Immature natural killer cell (primary cell): ENCODE data around the gene ERMP1. TPM values are rescaled to one million over a fixed set of nuclear protein-coding genes. Genes with fewer than 3 reads are reported as not detected.

Experiments
- DNase-seq, 3 donors: peaks; one replicate each; pipeline ENCODE4 v3.0.0; 2022; ENCODE audit warnings: mixed read lengths in 1 of 3
- H3K27ac Mint-ChIP-seq, 6 donors: one replicate each; pipeline ENCODE4 v1.8.0; 2020; ENCODE audit warnings: mixed read lengths in 6 of 6, mild to moderate bottlenecking in 5 of 6, inconsistent platforms in 4 of 6, moderate library complexity in 3 of 6
- H3K27me3 Mint-ChIP-seq, 3 donors: one replicate each; pipeline ENCODE4 v1.8.0; 2020 to 2021; ENCODE audit warnings: low read depth in 3 of 3, mild to moderate bottlenecking in 3 of 3, mixed read lengths in 3 of 3, moderate library complexity in 3 of 3, inconsistent platforms in 1 of 3
- H3K36me3 Mint-ChIP-seq, 3 donors: one replicate each; pipeline ENCODE4 v1.8.0; 2020; ENCODE audit warnings: mixed read lengths in 3 of 3, inconsistent platforms in 2 of 3, mild to moderate bottlenecking in 2 of 3
- H3K4me1 Mint-ChIP-seq, 2 donors: one replicate each; pipeline ENCODE4 v1.8.0; 2020; ENCODE audit warnings: inconsistent platforms in 2 of 2, mild to moderate bottlenecking in 2 of 2, mixed read lengths in 2 of 2, moderate library complexity in 1 of 2
- H3K4me3 Mint-ChIP-seq, 5 donors: one replicate each; pipeline ENCODE4 v1.8.0; 2020; ENCODE audit warnings: mild to moderate bottlenecking in 5 of 5, mixed read lengths in 5 of 5, inconsistent platforms in 3 of 5, moderate library complexity in 3 of 5
- H3K9me3 Mint-ChIP-seq, 6 donors: one replicate each; pipeline ENCODE4 v1.8.0; 2020; ENCODE audit warnings: mild to moderate bottlenecking in 6 of 6, mixed read lengths in 6 of 6, inconsistent platforms in 4 of 6, moderate library complexity in 3 of 6
- polyA plus RNA-seq, 3 donors: library from polyadenylated mRNA; unstranded; fragments of 300-500 nt; fragmentation: Illumina TruSeq; gene quantifications; one replicate each; pipeline ENCODE4 v1.2.3, GENCODE V29; 2021

The ERMP1 gene
- polyA plus RNA-seq, 3 donors from 2014 or later: 19.6 to 54.2 (median 31.0) TPM

GRCh38 chr9:5869315-5870019 is 36.5 kb upstream of the ERMP1 start:
- Mint-ChIP-seq H3K4me1 (peaks cover 25 to 35% of the 10 kb centered on the region in 2 donors), H3K4me3 (no peak overlapping the region), H3K27ac (no peak overlapping the region), H3K36me3 (peaks cover 13 to 27% (median 24%) of the 10 kb centered on the region in 3 donors), H3K9me3 (no peaks in the 10 kb centered on the region), H3K27me3 (peaks cover 0 to 2% (median 0%) of the 10 kb centered on the region in 3 donors)
- DNase-seq: no peak

DNA sequence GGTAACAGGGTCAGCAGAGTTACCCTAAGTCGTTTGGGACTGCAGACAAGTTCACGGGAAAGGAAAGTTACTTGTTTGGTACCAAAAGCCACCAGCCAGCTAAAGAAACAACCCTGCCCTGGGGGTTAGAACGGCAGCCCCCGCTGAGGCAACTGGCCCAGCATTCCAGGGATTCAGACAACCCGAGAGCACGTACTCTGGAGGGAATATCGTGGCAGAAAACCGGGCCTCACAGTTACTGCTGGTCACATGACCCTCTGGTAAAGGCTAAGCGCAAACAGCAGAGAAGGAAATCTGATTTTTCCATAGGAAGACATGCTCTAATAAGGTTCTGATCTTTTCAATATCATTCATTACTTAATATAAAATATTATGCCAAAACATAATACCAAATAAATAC is 35.3 kb upstream of the ERMP1 start:
- H3K27me3 Mint-ChIP-seq: peaks cover 0 to 2% (median 0%) of the 10 kb centered on the region in 3 donors
- H3K27ac Mint-ChIP-seq: no peak overlapping the region
- no peaks in the 10 kb centered on the region for H3K9me3 Mint-ChIP-seq
- no peak overlapping the region for H3K4me3 Mint-ChIP-seq
- H3K4me1 Mint-ChIP-seq: peaks cover 13 to 23% of the 10 kb centered on the region in 2 donors
- H3K36me3 Mint-ChIP-seq: peaks cover 13 to 33% (median 24%) of the 10 kb centered on the region in 3 donors
- DNase-seq: no peak

GRCh38 chr9:5866685-5867084 is 33.8 kb upstream of the ERMP1 start:
- Mint-ChIP-seq H3K36me3 (peaks cover 13 to 28% (median 20%) of the 10 kb centered on the region in 3 donors), H3K4me1 (peaks cover 4 to 12% of the 10 kb centered on the region in 2 donors), H3K4me3 (no peak overlapping the region)

GRCh38 chr9:5866272-5866671 is 33.4 kb upstream of the ERMP1 start:
- no peak overlapping the region for H3K4me3 Mint-ChIP-seq
- H3K4me1 Mint-ChIP-seq: peaks cover 4 to 12% of the 10 kb centered on the region in 2 donors
- peaks cover 16 to 31% (median 23%) of the 10 kb centered on the region in 3 donors for H3K36me3 Mint-ChIP-seq
- peaks cover 0 to 2% (median 0%) of the 10 kb centered on the region in 3 donors for H3K27me3 Mint-ChIP-seq
- H3K9me3 Mint-ChIP-seq: no peaks in the 10 kb centered on the region
- H3K27ac Mint-ChIP-seq: no peak overlapping the region
- no peak for DNase-seq

More at GRCh38 chr9:5866685-5867084, 33.8 kb upstream of the ERMP1 start:
- DNase-seq: no peak
- H3K27ac Mint-ChIP-seq: no peak overlapping the region
- peaks cover 0 to 2% (median 0%) of the 10 kb centered on the region in 3 donors for H3K27me3 Mint-ChIP-seq
- no peaks in the 10 kb centered on the region for H3K9me3 Mint-ChIP-seq

GRCh38 chr9:5864446-5864845 is 31.5 kb upstream of the ERMP1 start:
- no peak overlapping the region for H3K4me3 Mint-ChIP-seq
- peaks cover 2 to 4% of the 10 kb centered on the region in 2 donors for H3K4me1 Mint-ChIP-seq
- H3K36me3 Mint-ChIP-seq: peaks cover 18 to 32% (median 19%) of the 10 kb centered on the region in 3 donors
- H3K27me3 Mint-ChIP-seq: peaks cover 0 to 2% (median 0%) of the 10 kb centered on the region in 3 donors
- no peaks in the 10 kb centered on the region for H3K9me3 Mint-ChIP-seq
- DNase-seq: no peak
- H3K27ac Mint-ChIP-seq: no peak overlapping the region

DNA sequence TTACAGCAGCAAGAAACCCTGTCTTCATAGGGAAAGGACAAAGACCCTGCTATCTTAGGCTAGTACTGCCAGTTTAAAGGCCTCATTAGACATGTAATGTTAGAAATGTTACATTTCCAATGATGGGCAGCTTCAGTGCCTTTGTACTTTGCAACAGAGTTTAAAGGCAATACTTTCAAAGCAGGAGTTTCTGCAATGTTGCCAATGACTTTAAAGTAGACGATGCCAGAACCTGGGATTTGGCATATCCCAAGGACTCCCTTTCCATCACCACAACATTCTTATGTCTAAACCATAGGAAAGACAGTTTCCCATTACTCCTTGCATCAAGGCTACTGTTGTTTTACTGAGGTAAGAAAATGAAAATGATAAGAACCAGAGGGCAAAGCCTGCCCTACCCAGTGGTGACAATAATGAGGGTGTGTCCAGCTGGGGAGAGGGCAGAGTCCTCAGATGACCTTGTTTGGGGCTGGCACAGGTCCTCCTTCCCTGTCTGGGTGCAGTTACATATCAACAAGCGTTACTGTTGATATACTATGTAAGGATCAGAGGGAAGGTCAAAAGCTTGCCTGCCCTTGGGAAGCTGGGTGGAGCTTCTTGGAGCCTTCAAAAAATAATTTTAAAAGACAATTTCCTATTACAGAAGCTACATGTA is 30.3 kb upstream of the ERMP1 start:
- Mint-ChIP-seq H3K36me3 (peaks cover 15 to 37% (median 24%) of the 10 kb centered on the region in 3 donors), H3K27ac (no peak overlapping the region), H3K27me3 (peaks cover 0 to 2% (median 0%) of the 10 kb centered on the region in 3 donors), H3K4me1 (peaks cover under 1 to 2% of the 10 kb centered on the region in 2 donors), H3K4me3 (no peak overlapping the region), H3K9me3 (no peaks in the 10 kb centered on the region)
- DNase-seq: no peak

DNA sequence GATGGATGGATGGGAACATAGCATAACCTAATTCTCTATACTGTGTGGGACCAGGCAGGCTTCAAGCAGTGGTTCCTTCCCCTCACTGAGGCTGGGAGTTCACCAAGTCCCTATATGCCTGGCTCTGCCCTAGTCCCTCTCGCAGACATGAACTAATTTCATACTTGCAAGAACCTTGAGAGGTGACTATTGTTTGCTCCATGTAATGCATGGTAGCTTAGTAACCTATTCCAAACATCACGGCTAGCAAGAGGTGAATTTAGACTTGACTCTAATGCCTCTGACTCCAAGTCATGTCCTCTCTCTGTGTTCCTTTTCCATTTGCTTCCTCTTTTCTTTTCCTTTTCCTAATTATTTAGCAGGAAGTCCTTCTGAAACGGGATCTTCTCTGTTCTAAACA is 25.9 kb upstream of the ERMP1 start:
- peaks cover 16 to 25% (median 23%) of the 10 kb centered on the region in 3 donors for H3K36me3 Mint-ChIP-seq
- no peak for DNase-seq
- no peak overlapping the region for H3K27ac Mint-ChIP-seq
- peaks cover 11 to 20% of the 10 kb centered on the region in 2 donors for H3K4me1 Mint-ChIP-seq
- H3K9me3 Mint-ChIP-seq: no peaks in the 10 kb centered on the region
- H3K27me3 Mint-ChIP-seq: no peaks in the 10 kb centered on the region
- no peak overlapping the region for H3K4me3 Mint-ChIP-seq

DNA sequence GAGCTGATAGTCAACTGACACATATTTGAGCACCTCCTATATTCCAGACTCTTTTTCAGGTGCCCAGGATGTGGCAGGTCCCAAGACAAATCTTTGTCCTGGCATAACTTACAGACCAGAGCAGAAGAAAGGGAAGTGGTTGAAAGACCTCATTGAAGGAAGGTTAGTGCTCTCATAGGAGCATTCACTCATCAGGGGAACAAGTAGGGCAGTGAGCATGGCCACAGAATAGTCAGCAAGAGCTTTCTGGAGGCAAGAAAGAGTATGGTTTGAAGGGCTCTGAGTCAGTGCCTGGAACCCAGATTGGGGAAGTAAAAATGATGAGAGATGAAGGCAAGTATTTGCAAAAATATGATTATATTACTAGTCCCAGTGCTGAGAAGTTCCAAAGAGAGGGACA is 25.0 kb upstream of the ERMP1 start:
- Mint-ChIP-seq H3K4me1 (peaks cover 20 to 29% of the 10 kb centered on the region in 2 donors), H3K4me3 (no peak overlapping the region), H3K27me3 (no peaks in the 10 kb centered on the region), H3K36me3 (peaks cover 16 to 27% (median 26%) of the 10 kb centered on the region in 3 donors), H3K27ac (no peak overlapping the region), H3K9me3 (no peaks in the 10 kb centered on the region)
- no peak for DNase-seq

- H3K27ac Mint-ChIP-seq: peak overlapping the region; percentile 57 to 89 (median 82)
- H3K4me3 Mint-ChIP-seq: peak overlapping the region in 4 of 5 donors; percentile 2 to 30 (median 12)
- no peaks in the 10 kb centered on the region for H3K9me3 Mint-ChIP-seq
- peaks cover 6 to 20% (median 18%) of the 10 kb centered on the region in 3 donors for H3K36me3 Mint-ChIP-seq
- H3K27me3 Mint-ChIP-seq: peaks cover 0 to 2% (median 0%) of the 10 kb centered on the region in 3 donors
- DNase-seq: no peak
- H3K4me1 Mint-ChIP-seq: peaks cover 55 to 66% of the 10 kb centered on the region in 2 donors
These were observed 21.3 kb upstream of the ERMP1 start for GRCh38 chr9:5854063-5854790.

- no peaks in the 10 kb centered on the region for H3K9me3 Mint-ChIP-seq
- peak overlapping the region; percentile 57 to 89 (median 82) for H3K27ac Mint-ChIP-seq
- DNase-seq: no peak
- H3K4me3 Mint-ChIP-seq: peak overlapping the region in 4 of 5 donors; percentile 2 to 22 (median 14)
- H3K27me3 Mint-ChIP-seq: peaks cover 0 to 2% (median 0%) of the 10 kb centered on the region in 3 donors
- peaks cover 60 to 72% of the 10 kb centered on the region in 2 donors for H3K4me1 Mint-ChIP-seq
- H3K36me3 Mint-ChIP-seq: peaks cover 6 to 17% (median 14%) of the 10 kb centered on the region in 3 donors
These were observed 20.7 kb upstream of the ERMP1 start for GRCh38 chr9:5853617-5854016.

DNA sequence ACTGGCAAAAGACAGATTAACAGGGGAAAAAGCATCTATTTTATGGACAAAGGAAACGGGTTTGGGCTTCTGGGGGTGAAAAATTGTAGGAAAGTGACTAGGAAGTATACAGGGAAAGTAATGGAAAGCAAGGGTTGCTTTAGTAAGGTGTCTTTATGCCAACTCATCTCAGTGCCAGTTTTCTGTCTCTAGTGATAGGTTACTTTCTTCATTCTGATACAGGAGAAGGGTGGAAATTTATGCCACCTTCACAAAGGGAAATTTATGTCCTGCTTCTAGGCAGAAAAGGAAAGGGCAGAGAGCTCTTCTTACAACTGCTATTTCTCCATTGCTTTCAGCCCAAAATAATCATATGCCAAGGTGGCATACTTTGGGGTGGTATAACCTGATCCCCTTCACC is 20.1 kb upstream of the ERMP1 start:
- peak overlapping the region; percentile 57 to 89 (median 82) for H3K27ac Mint-ChIP-seq
- H3K4me1 Mint-ChIP-seq: peaks cover 66 to 76% of the 10 kb centered on the region in 2 donors
- no peaks in the 10 kb centered on the region for H3K9me3 Mint-ChIP-seq
- peaks cover 4 to 17% (median 10%) of the 10 kb centered on the region in 3 donors for H3K36me3 Mint-ChIP-seq
- DNase-seq: no peak
- peaks cover 0 to 2% (median 0%) of the 10 kb centered on the region in 3 donors for H3K27me3 Mint-ChIP-seq
- peak overlapping the region; percentile 9 to 31 (median 18) for H3K4me3 Mint-ChIP-seq

- peak; percentile 48 to 62 (median 56) for DNase-seq
- no peaks in the 10 kb centered on the region for H3K9me3 Mint-ChIP-seq
- peak overlapping the region; percentile 52 to 68 (median 60) for H3K4me3 Mint-ChIP-seq
- peaks cover 0 to 11% (median 9%) of the 10 kb centered on the region in 3 donors for H3K36me3 Mint-ChIP-seq
- peaks cover 0 to 2% (median 1%) of the 10 kb centered on the region in 3 donors for H3K27me3 Mint-ChIP-seq
- peaks cover 75 to 82% of the 10 kb centered on the region in 2 donors for H3K4me1 Mint-ChIP-seq
- peak overlapping the region; percentile 80 to 89 (median 84) for H3K27ac Mint-ChIP-seq
These were observed 18.5 kb upstream of the ERMP1 start for GRCh38 chr9:5851445-5851844.

DNA sequence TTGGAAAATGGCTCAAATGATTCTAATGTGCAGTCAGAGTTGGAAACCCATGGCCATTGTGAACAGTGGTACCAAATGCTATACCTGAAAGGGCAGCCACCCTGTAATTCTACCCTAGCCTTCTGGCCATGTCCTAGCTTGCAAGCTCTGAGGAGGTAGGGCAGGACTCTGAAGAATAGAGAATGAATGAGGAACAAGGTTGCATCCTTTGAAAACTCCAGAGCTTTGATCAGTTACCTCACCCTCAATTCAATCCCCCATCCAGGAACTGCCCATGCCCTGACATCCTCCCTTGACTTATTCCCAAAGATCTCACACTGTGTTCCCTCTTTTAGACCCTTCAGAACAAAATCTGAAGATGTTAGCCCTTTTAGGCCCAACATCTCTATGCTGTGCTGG is 17.8 kb upstream of the ERMP1 start:
- peaks cover 81 to 90% of the 10 kb centered on the region in 2 donors for H3K4me1 Mint-ChIP-seq
- H3K9me3 Mint-ChIP-seq: no peaks in the 10 kb centered on the region
- DNase-seq: no peak
- peaks cover 0 to 2% (median 1%) of the 10 kb centered on the region in 3 donors for H3K27me3 Mint-ChIP-seq
- H3K36me3 Mint-ChIP-seq: peaks cover 0 to 9% (median 9%) of the 10 kb centered on the region in 3 donors
- H3K4me3 Mint-ChIP-seq: peak overlapping the region; percentile 0 to 68 (median 60)
- peak overlapping the region; percentile 6 to 89 (median 80) for H3K27ac Mint-ChIP-seq
